ENCODE results near the gene DOCK8.

DOCK8 gene

DNA sequence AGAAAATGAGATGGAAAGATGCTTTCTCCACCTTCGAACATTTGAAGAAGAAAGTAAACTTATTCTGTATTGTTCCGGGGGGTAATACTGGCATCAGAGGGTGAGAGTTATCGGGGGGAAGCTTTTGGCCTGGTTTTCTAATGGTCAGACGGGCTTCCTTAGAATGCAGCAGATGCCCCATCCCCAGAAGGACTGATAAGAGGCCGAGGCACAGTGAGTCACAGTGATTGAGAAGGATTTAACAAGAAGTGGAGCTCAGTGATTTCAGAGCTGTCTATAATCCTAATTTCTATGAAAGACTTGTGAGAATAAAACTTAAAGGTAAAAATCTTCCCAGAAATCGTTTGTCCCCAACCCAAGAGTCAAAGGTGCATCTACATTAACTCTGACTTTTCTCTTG, 123.9 kb downstream of the DOCK8 start:
- no peak for ATAC-seq
- TF ChIP-seq ISL1 (CRISPR knock-in tag; IDR thresholded peaks at IDR 0.05) = no peak
- TF ChIP-seq ARNTL (CRISPR knock-in tag; IDR thresholded peaks at IDR 0.05; ENCODE audit: borderline replicate concordance, low read depth) = no peak
- TF ChIP-seq ZFP3 (CRISPR knock-in tag; IDR thresholded peaks at IDR 0.05) = no peak
- no peak for TF ChIP-seq SNAI2 (CRISPR knock-in tag; IDR thresholded peaks at IDR 0.05)
- no peak for TF ChIP-seq CSDC2 (CRISPR knock-in tag; IDR thresholded peaks at IDR 0.05)
- no peak for TF ChIP-seq OSR1 (CRISPR knock-in tag; IDR thresholded peaks at IDR 0.05)
- TF ChIP-seq PPARA (CRISPR knock-in tag; IDR thresholded peaks at IDR 0.05; ENCODE audit: borderline replicate concordance) = no peak
- TF ChIP-seq, protein P1, sequence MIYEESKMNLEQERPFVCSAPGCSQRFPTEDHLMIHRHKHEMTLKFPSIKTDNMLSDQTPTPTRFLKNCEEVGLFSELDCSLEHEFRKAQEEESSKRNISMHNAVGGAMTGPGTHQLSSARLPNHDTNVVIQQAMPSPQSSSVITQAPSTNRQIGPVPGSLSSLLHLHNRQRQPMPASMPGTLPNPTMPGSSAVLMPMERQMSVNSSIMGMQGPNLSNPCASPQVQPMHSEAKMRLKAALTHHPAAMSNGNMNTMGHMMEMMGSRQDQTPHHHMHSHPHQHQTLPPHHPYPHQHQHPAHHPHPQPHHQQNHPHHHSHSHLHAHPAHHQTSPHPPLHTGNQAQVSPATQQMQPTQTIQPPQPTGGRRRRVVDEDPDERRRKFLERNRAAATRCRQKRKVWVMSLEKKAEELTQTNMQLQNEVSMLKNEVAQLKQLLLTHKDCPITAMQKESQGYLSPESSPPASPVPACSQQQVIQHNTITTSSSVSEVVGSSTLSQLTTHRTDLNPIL (CRISPR knock-in tag; IDR thresholded peaks at IDR 0.05; ENCODE audit: low read depth) = no peak
- TF ChIP-seq, protein P2, sequence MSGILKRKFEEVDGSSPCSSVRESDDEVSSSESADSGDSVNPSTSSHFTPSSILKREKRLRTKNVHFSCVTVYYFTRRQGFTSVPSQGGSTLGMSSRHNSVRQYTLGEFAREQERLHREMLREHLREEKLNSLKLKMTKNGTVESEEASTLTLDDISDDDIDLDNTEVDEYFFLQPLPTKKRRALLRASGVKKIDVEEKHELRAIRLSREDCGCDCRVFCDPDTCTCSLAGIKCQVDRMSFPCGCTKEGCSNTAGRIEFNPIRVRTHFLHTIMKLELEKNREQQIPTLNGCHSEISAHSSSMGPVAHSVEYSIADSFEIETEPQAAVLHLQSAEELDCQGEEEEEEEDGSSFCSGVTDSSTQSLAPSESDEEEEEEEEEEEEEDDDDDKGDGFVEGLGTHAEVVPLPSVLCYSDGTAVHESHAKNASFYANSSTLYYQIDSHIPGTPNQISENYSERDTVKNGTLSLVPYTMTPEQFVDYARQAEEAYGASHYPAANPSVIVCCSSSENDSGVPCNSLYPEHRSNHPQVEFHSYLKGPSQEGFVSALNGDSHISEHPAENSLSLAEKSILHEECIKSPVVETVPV (CRISPR knock-in tag; IDR thresholded peaks at IDR 0.05) = no peak
- TF ChIP-seq, protein P3, sequence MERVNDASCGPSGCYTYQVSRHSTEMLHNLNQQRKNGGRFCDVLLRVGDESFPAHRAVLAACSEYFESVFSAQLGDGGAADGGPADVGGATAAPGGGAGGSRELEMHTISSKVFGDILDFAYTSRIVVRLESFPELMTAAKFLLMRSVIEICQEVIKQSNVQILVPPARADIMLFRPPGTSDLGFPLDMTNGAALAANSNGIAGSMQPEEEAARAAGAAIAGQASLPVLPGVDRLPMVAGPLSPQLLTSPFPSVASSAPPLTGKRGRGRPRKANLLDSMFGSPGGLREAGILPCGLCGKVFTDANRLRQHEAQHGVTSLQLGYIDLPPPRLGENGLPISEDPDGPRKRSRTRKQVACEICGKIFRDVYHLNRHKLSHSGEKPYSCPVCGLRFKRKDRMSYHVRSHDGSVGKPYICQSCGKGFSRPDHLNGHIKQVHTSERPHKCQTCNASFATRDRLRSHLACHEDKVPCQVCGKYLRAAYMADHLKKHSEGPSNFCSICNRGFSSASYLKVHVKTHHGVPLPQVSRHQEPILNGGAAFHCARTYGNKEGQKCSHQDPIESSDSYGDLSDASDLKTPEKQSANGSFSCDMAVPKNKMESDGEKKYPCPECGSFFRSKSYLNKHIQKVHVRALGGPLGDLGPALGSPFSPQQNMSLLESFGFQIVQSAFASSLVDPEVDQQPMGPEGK (CRISPR knock-in tag; IDR thresholded peaks at IDR 0.05; ENCODE audit: borderline replicate concordance) = no peak
- TF ChIP-seq ZNF8 (CRISPR knock-in tag; IDR thresholded peaks at IDR 0.05) = no peak
- no peak for TF ChIP-seq TCF4 (CRISPR knock-in tag; IDR thresholded peaks at IDR 0.05; ENCODE audit: borderline replicate concordance)
- TF ChIP-seq ESRRG (CRISPR knock-in tag; IDR thresholded peaks at IDR 0.05) = no peak
- no peak for TF ChIP-seq ZC3H10 (CRISPR knock-in tag; IDR thresholded peaks at IDR 0.05)
- TF ChIP-seq ZNF565 (CRISPR knock-in tag; conservative IDR thresholded peaks at IDR 0.05; ENCODE audit: low read depth) = no peak
- no peak for TF ChIP-seq TOX (CRISPR knock-in tag; IDR thresholded peaks at IDR 0.05; ENCODE audit: borderline replicate concordance)
- TF ChIP-seq ZFP30 (CRISPR knock-in tag; IDR thresholded peaks at IDR 0.05) = no peak
- TF ChIP-seq, protein P4, sequence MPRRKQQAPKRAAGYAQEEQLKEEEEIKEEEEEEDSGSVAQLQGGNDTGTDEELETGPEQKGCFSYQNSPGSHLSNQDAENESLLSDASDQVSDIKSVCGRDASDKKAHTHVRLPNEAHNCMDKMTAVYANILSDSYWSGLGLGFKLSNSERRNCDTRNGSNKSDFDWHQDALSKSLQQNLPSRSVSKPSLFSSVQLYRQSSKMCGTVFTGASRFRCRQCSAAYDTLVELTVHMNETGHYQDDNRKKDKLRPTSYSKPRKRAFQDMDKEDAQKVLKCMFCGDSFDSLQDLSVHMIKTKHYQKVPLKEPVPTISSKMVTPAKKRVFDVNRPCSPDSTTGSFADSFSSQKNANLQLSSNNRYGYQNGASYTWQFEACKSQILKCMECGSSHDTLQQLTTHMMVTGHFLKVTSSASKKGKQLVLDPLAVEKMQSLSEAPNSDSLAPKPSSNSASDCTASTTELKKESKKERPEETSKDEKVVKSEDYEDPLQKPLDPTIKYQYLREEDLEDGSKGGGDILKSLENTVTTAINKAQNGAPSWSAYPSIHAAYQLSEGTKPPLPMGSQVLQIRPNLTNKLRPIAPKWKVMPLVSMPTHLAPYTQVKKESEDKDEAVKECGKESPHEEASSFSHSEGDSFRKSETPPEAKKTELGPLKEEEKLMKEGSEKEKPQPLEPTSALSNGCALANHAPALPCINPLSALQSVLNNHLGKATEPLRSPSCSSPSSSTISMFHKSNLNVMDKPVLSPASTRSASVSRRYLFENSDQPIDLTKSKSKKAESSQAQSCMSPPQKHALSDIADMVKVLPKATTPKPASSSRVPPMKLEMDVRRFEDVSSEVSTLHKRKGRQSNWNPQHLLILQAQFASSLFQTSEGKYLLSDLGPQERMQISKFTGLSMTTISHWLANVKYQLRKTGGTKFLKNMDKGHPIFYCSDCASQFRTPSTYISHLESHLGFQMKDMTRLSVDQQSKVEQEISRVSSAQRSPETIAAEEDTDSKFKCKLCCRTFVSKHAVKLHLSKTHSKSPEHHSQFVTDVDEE (CRISPR knock-in tag; IDR thresholded peaks at IDR 0.05) = no peak

DNA sequence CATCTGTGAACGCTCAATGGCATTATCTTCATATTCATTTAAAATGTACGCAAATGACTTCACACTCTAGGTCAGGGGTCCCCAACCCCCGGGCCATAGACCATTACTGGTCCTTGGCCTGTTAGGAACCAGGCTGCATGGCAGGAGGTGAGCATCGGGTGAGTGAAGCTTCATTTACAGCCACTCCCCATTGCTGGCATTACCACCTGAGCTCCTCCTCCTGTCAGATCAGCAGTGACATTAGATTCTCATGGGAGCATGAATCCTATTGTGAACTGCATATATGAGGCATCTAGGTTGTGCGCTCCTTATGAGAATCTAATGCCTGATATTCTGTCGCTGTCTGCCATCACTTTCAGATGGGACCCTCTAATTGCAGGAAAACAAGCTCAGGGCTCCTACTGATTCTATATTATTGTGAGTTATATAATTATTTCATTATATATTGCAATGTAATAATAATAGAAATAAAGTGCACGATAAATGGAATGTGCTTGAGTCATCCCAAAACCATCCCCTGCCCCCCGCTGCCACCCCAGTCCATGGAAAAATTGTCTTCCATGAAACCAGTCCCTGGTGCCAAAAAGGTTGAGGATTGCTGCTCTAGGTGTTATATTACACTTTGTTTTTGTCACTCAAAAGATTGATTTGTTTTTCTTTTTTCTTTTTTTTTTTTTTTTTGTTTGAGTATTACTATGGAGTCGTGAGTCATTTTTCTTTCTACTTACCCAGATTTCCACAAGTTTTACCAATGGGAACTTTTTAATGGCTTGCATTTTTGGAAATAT, 127.2 kb downstream of the DOCK8 start:
- ATAC-seq = no peak
- TF ChIP-seq ZFP3 (CRISPR knock-in tag; IDR thresholded peaks at IDR 0.05) (no peak), ESRRG (CRISPR knock-in tag; IDR thresholded peaks at IDR 0.05) (no peak), PPARA (CRISPR knock-in tag; IDR thresholded peaks at IDR 0.05; ENCODE audit: borderline replicate concordance) (no peak), ARNTL (CRISPR knock-in tag; IDR thresholded peaks at IDR 0.05; ENCODE audit: borderline replicate concordance, low read depth) (no peak)

DNA sequence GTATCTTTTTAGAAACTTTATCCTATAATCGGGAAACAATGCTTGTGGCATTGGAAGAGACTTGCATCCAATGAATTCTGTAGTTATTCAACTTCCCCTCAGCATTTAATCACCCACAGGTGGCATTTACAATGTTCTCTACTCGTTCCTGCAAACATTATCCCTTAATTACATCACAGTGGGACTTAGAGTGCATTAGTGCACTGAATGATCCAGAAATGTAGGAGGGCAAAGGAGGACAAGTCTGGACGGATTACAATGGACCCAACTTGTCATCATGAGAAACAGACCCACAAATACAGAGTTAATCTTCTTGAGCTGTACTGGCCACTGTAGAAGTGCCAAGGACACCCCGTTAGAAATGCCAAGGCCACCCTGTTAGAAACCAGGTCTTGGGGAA, 129.1 kb downstream of the DOCK8 start:
- ATAC-seq = no peak
- TF ChIP-seq TCF4 (CRISPR knock-in tag; IDR thresholded peaks at IDR 0.05; ENCODE audit: borderline replicate concordance) (no peak), ZFP3 (CRISPR knock-in tag; IDR thresholded peaks at IDR 0.05) (no peak), ARNTL (CRISPR knock-in tag; IDR thresholded peaks at IDR 0.05; ENCODE audit: borderline replicate concordance, low read depth) (no peak), ZNF70 (CRISPR knock-in tag; IDR thresholded peaks at IDR 0.05) (no peak), SNAI2 (CRISPR knock-in tag; IDR thresholded peaks at IDR 0.05) (no peak), OSR1 (CRISPR knock-in tag; IDR thresholded peaks at IDR 0.05) (no peak), ZNF8 (CRISPR knock-in tag; IDR thresholded peaks at IDR 0.05) (no peak)
- TF ChIP-seq, protein P4 (CRISPR knock-in tag; IDR thresholded peaks at IDR 0.05) = no peak

Measured in SK-N-SH treated with all-trans-retinoic acid at 6 μM for 48 hours (cell line).